HepG2 (cell line): Measurements from ENCODE around the gene IFT22. TPM values are rescaled to one million over a fixed set of nuclear protein-coding genes. Genes with fewer than 3 reads are reported as not detected.
"Not testable (repeated sequence)": the region's sequence is repeated elsewhere in the genome, so short reads cannot be mapped to it uniquely, and the experiment has no call there.

Experiments
- ATAC-seq: fragments of 200-7000 bp; cut with Tn5 transposase; 3 replicates; pipeline ENCODE4 v1.9.1; 2020; ENCODE audit warnings: mild to moderate bottlenecking, moderate library complexity
- BruUV-seq: library from RNA; stranded (reverse); fragments of 400-500 nt; replicated peaks from 2 replicates; lab custom pipeline; 2021; lab: Mats Ljungman, UMichigan
- CTCF ChIA-PET: fragments of 300-600 bp; formaldehyde crosslinking; extraction: SDS; loops from one replicate; lab custom pipeline; 2021; ENCODE audit warnings: low total read pairs, inconsistent platforms, low intra/inter-chr PET ratio; lab: Yijun Ruan, JAX
- POLR2A ChIA-PET: fragments of 350-600 bp; sonication (Branson Sonifier 250); formaldehyde crosslinking; loops from one replicate; lab custom pipeline; 2020; ENCODE audit warnings: antibody characterized with exemption, inconsistent platforms; lab: Yijun Ruan, JAX
- DNase-seq: peaks from one replicate; pipeline ENCODE4 v3.0.0-alpha.2; 2015; ENCODE audit warnings: low spot score
- FAIRE-seq: peaks from 3 replicates; lab custom pipeline; 2011; peaks lifted over from hg19 to GRCh38; lab: Jason Lieb, UNC
- H2AFZ ChIP-seq: one replicate; pipeline ENCODE4 v1.6.1; 2011; ENCODE audit warnings: low read length, inconsistent platforms
- H3K27ac ChIP-seq: fragments of 300-600 bp; 3 replicates; pipeline ENCODE4 v1.8.0; 2011; ENCODE audit warnings: mixed run types, mild to moderate bottlenecking, mixed read lengths, low read length, inconsistent platforms; ENCODE audit not compliant: insufficient read depth; ENCODE audit errors: extremely low read length
- H3K27me3 ChIP-seq, 2 experiments: fragments of 200-600 bp in 1 of 2; 2 replicates in 1 of 2; 3 replicates in 1 of 2; pipeline versions ENCODE4 v1.6.0 to v1.8.0; 2011; ENCODE audit warnings: low read length in 2 of 2, mild to moderate bottlenecking in 2 of 2, moderate library complexity in 2 of 2, inconsistent platforms in 1 of 2; ENCODE audit not compliant: insufficient read depth in 2 of 2, control insufficient read depth in 1 of 2
- H3K36me3 ChIP-seq, 2 experiments: fragments of 200-600 bp in 1 of 2; replicated peaks in 1 of 2; 2 replicates in 1 of 2; 3 replicates in 1 of 2; pipeline versions ENCODE4 v1.5.1 to v1.8.0; 2011; ENCODE audit warnings: low read length in 2 of 2, inconsistent platforms in 1 of 2; ENCODE audit not compliant: insufficient read depth in 2 of 2, control insufficient read depth in 1 of 2
- H3K4me1 ChIP-seq: 2 replicates; pipeline ENCODE4 v1.5.1; 2012; ENCODE audit warnings: low read length, inconsistent platforms; ENCODE audit not compliant: insufficient read depth
- H3K4me2 ChIP-seq: 2 replicates; pipeline ENCODE4 v1.6.0; 2011; ENCODE audit warnings: low read depth, low read length, inconsistent platforms
- H3K4me3 ChIP-seq, 3 experiments: fragments of 200-600 bp in 1 of 3; sonication (generic), shearing (Covaris generic) in 1 of 3; replicated peaks in 1 of 3; 2 replicates each; pipeline ENCODE4 v1.5.1; 2011 to 2016; ENCODE audit warnings: low read length in 3 of 3, inconsistent platforms in 2 of 3, low read depth in 2 of 3, mild to moderate bottlenecking in 2 of 3, control low read depth in 1 of 3, mixed read lengths in 1 of 3; ENCODE audit not compliant: insufficient read depth in 1 of 3
- H3K79me2 ChIP-seq: one replicate; pipeline ENCODE4 v1.6.1; 2011; ENCODE audit warnings: low read length, inconsistent platforms; ENCODE audit not compliant: insufficient read depth
- H3K9ac ChIP-seq: 2 replicates; pipeline ENCODE4 v1.6.0; 2011; ENCODE audit warnings: mild to moderate bottlenecking, low read depth, low read length, inconsistent platforms; ENCODE audit not compliant: insufficient read depth
- H3K9me3 ChIP-seq: 2 replicates; pipeline ENCODE4 v1.5.1; 2012; ENCODE audit warnings: mild to moderate bottlenecking, low read length
- H4K20me1 ChIP-seq: 2 replicates; pipeline ENCODE4 v1.6.0; 2011; ENCODE audit warnings: inconsistent platforms, mild to moderate bottlenecking, low read length, moderate library complexity; ENCODE audit not compliant: insufficient read depth
- JARID2 ChIP-seq: sonication (generic); formaldehyde crosslinking; IDR thresholded peaks from 2 replicates; pipeline ENCODE4 v1.8.1; 2023; ENCODE audit warnings: missing genetic modification reagents, inconsistent platforms; ENCODE audit not compliant: insufficient replicate concordance
- MAF1 ChIP-seq: sonication (generic); formaldehyde crosslinking; IDR thresholded peaks from 2 replicates; pipeline ENCODE4 v1.5.0; 2020; ENCODE audit warnings: missing genetic modification reagents, borderline replicate concordance
- MTA1 ChIP-seq: sonication (generic); formaldehyde crosslinking; IDR thresholded peaks from 2 replicates; pipeline ENCODE4 v1.4.0; 2020; ENCODE audit warnings: missing genetic modification reagents, mild to moderate bottlenecking, borderline replicate concordance
- REL ChIP-seq: sonication (generic); formaldehyde crosslinking; conservative IDR thresholded peaks from 2 replicates; pipeline ENCODE4 v1.8.0; 2022; ENCODE audit warnings: mild to moderate bottlenecking, missing genetic modification reagents, moderate library complexity
- ZBTB40 ChIP-seq, 2 experiments: fragments of 450-650 bp in 1 of 2; sonication (generic) in 1 of 2; formaldehyde crosslinking in 1 of 2; IDR thresholded peaks; 2 replicates each; pipeline versions ENCODE4 v1.6.1 to v1.8.0; 2016 to 2022; ENCODE audit warnings: antibody characterized with exemption in 1 of 2, mild to moderate bottlenecking in 1 of 2, missing genetic modification reagents in 1 of 2
- ZKSCAN5 ChIP-seq: sonication (generic); formaldehyde crosslinking; IDR thresholded peaks from 2 replicates; pipeline ENCODE4 v1.5.1; 2020; ENCODE audit warnings: mild to moderate bottlenecking, missing genetic modification reagents
- ZNF136 ChIP-seq: sonication (generic); formaldehyde crosslinking; IDR thresholded peaks from 2 replicates; pipeline ENCODE4 v1.8.1; 2022; ENCODE audit warnings: low read depth, mild to moderate bottlenecking, moderate library complexity, missing genetic modification reagents
- ZNF382 ChIP-seq: sonication (generic); formaldehyde crosslinking; IDR thresholded peaks from 2 replicates; pipeline ENCODE4 v1.5.0; 2020; ENCODE audit warnings: missing genetic modification reagents, mild to moderate bottlenecking, borderline replicate concordance
- WGBS: methylation state at CpG from one replicate; pipeline ENCODE4 v1.1.6; 2017; ENCODE audit warnings: low lambda C conversion rate; 5-methylcytosine and 5-hydroxymethylcytosine counted together
- in situ Hi-C: cut with HindIII; loops from 2 replicates; pipeline ENCODE4 v1.10.0; 2017; ENCODE audit warnings: low pct_unique_long_range_greater_than_20kb; ENCODE audit not compliant: extremely low pct_ligation_motif_present
- intact Hi-C: fragments of 100-400 bp; cut with micrococcal nuclease; formaldehyde crosslinking; loops from one replicate; pipeline ENCODE4 v1.10.0; 2022; ENCODE audit not compliant: unreplicated experiment
- polyA plus RNA-seq, 8 experiments: library from polyadenylated mRNA; depleted of rRNA in 3 of 8; stranded (reverse) in 7 of 8; unstranded in 1 of 8; fragments of >200 nt; fragmentation: Illumina TruSeq in 4 of 8; extraction: Trizol in 4 of 8; gene quantifications; 2 replicates each; pipeline versions ENCODE4 v1.2.1 to v1.2.3, GENCODE V29; 2011 to 2016; ENCODE audit warnings: low read depth in 4 of 8, missing spikeins in 1 of 8, mixed read lengths in 1 of 8; ENCODE audit not compliant: insufficient read depth in 1 of 8
- total RNA-seq, 5 experiments: library from RNA; depleted of rRNA; stranded (reverse); fragments of >200 nt; fragmentation: Illumina TruSeq; extraction: Trizol; gene quantifications; 2 replicates each; pipeline ENCODE4 v1.2.3, GENCODE V29; 2016; ENCODE audit warnings: low read depth in 1 of 5
- TF ChIP-seq, protein P1 (sequence below): sonication (generic); formaldehyde crosslinking; IDR thresholded peaks from 2 replicates; pipeline ENCODE4 v1.5.0; 2020; ENCODE audit warnings: missing genetic modification reagents

IFT22 gene
- total and polyA plus RNA-seq, 2 of the 13 experiments (the other 11 are each of a cell fraction or from before 2014, with no cell fraction given): 8.9 to 14.5 TPM

DNA sequence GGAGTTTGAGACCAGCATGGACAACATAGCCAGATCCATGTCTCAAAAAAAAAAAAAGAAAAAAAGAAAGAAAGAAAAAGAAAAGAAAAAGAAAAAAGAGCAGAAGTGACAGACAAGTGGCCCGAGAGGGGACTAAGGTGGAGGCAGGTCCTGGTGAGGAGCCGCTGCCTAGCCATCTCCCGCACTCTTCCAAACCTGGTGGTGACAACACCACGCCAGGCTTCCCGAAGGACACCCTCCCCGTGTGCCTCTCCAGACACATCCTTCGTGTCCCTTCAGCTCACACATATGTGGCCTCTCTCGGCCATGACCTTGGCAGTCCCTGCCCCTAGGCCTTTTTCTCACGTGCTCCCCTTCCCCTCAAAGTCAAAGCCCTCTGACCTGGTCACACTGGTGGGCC, 36.4 kb downstream of the IFT22 start (continued):
- no peak for TF ChIP-seq ZBTB40 (IDR thresholded peaks at IDR 0.05)
- TF ChIP-seq ZBTB40 (CRISPR knock-in tag; IDR thresholded peaks at IDR 0.05): no peak
- no peak for TF ChIP-seq REL
- no peak for TF ChIP-seq ZNF136 (CRISPR knock-in tag)
- TF ChIP-seq MTA1 (CRISPR knock-in tag): no peak
- TF ChIP-seq ZNF382: no peak
- TF ChIP-seq, protein P1, sequence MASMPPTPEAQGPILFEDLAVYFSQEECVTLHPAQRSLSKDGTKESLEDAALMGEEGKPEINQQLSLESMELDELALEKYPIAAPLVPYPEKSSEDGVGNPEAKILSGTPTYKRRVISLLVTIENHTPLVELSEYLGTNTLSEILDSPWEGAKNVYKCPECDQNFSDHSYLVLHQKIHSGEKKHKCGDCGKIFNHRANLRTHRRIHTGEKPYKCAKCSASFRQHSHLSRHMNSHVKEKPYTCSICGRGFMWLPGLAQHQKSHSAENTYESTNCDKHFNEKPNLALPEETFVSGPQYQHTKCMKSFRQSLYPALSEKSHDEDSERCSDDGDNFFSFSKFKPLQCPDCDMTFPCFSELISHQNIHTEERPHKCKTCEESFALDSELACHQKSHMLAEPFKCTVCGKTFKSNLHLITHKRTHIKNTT (CRISPR knock-in tag): no peak
- no peak for TF ChIP-seq JARID2 (CRISPR knock-in tag)
- TF ChIP-seq MAF1: no peak
- TF ChIP-seq ZKSCAN5 (CRISPR knock-in tag): no peak

GRCh38 chr7:101280912-101281311, 40.7 kb downstream of the IFT22 start:
- H3K9me3 ChIP-seq, H3K79me2 ChIP-seq, BruUV-seq, H3K27me3 ChIP-seq, H4K20me1 ChIP-seq, H3K27ac ChIP-seq, H3K9ac ChIP-seq, H3K4me1 ChIP-seq, H3K36me3 ChIP-seq, intact Hi-C loops, CTCF ChIA-PET, DNase-seq, FAIRE-seq, H2AFZ ChIP-seq, ATAC-seq, H3K4me2 ChIP-seq, H3K4me3 ChIP-seq: not testable (repeated sequence)
- WGBS: 50% methylated on average over 8 of the region's 8 CpGs
- in situ Hi-C loops: loop anchor here (25.0 kb wide), 1 partner anchor 394 kb away; the partner anchor contains the start of genes ACHE, SRRT and UFSP1
- POLR2A ChIA-PET: interaction anchor here (0.7 kb wide), 1 partner anchor 29 kb away, joined by 3 read pairs; no protein-coding TSS in a partner anchor
